ENCODE results near the gene TRNP1.

DNA sequence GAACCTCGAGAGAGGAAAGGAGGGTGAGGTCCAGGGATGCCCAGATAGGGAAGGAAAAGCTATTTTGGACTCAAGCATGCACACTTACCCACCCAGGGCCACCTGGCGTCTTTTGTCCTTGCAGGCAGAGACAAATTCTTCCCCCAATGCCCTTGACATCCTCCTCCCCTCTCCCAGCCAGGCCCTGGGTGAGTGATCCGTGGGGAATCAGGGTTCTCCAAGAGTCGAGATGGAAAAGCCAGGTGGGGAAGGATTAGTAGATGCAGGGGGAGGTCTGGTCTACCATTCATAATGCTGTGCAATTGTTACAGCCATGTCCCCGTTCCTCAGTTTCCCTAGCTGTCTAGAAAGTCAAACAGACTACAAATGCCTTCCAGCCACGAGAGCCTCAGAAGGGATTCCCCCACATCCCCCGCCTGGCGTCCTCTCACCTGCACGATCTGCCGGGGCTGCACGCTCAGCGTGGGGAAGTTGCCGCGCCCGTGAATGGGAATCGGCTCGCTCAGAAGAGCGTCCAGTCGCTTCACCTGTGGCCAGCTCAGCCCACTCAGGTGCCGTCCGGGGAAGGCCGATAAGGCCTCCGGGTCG is 18.6 kb downstream of the TRNP1 start:
- TF ChIP-seq, protein P1, sequence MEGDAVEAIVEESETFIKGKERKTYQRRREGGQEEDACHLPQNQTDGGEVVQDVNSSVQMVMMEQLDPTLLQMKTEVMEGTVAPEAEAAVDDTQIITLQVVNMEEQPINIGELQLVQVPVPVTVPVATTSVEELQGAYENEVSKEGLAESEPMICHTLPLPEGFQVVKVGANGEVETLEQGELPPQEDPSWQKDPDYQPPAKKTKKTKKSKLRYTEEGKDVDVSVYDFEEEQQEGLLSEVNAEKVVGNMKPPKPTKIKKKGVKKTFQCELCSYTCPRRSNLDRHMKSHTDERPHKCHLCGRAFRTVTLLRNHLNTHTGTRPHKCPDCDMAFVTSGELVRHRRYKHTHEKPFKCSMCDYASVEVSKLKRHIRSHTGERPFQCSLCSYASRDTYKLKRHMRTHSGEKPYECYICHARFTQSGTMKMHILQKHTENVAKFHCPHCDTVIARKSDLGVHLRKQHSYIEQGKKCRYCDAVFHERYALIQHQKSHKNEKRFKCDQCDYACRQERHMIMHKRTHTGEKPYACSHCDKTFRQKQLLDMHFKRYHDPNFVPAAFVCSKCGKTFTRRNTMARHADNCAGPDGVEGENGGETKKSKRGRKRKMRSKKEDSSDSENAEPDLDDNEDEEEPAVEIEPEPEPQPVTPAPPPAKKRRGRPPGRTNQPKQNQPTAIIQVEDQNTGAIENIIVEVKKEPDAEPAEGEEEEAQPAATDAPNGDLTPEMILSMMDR (IDR thresholded peaks at IDR 0.05; ENCODE audit: low read depth, low read length) = no peak
- no peak for TF ChIP-seq POLR2A (IDR thresholded peaks at IDR 0.05; ENCODE audit: extremely low read depth, insufficient read length)
- TF ChIP-seq, protein P2, sequence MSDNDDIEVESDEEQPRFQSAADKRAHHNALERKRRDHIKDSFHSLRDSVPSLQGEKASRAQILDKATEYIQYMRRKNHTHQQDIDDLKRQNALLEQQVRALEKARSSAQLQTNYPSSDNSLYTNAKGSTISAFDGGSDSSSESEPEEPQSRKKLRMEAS (IDR thresholded peaks at IDR 0.05; ENCODE audit: low read depth, low read length) = no peak

All from NB4 (cell line).